GM21786 (cell line): ENCODE measurements around the gene MRPL43.
"Not testable (repeated sequence)": the region's sequence is repeated elsewhere in the genome, so short reads cannot be mapped to it uniquely, and the experiment has no call there.

Experiments
- ATAC-seq: cut with Tn5 transposase; IDR thresholded peaks from one replicate; pipeline ENCODE4 v1.9.1; 2021; ENCODE audit not compliant: unreplicated experiment

Gene MRPL43

DNA sequence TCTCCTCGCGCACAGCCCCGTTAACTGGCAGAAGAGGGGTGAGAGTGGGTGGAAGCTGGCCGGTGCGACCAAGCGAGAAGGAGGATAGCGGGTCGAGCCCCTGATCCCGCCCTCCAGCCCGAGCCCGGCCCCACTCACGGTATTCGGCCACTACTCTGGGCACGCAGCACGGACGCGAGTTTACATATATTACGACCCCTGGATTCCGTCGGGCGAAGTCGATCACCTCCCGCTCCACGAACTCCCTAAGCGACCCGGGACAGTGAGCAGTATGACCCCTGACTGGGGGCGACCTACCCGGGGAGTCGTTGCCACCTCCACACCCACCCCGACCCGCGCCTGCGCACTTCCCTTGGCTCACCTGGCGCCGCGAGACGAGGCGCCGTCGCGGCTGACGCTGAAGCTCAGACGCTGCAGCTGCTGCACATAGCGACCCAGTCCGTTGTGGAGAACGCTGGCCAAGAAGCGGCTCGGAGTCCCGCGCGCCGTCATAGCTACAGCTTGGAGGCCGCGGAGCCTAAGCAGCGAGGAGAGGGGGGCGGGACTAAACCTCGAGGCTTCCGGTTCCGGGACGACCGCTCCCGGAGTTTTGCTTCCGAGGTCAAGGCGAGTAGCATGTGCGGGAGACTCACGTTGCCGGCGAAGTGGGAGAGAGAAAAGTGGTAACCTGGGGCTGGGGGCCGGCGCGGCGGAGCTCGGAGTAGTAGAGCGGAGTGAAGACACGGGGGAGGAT, at the start of gene MRPL43, which contains the start of gene TWNK:
Gene MRPL43, minus strand, starts transcription at position 546 of the 733 bp plus-strand sequence. Its CDS starts 54 bp downstream, at position 492.
Gene TWNK, plus strand, starts transcription at position 592 of the 733 bp plus-strand sequence. CDS start 668 bp downstream, outside the sequence.
- ATAC-seq = peak; percentile 82

DNA sequence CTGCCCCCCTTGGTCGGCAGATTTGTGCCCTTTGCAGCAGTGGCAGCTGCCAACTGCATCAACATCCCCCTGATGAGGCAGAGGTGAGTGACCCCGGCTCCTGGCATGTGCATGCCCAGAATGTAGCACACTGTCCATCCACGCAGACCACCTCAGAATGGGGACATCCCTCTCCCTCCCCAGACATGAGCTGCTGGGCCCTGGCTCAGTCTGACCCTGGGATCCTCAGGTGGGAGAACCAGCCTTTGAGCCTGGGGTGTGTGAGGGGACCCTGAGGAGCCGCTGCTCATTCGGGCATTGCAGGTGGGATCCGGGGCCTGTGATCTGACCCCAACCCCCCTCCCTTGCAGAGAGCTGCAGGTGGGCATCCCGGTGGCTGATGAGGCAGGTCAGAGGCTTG, 49.4 kb upstream of the MRPL43 start:
- ATAC-seq = no peak

DNA sequence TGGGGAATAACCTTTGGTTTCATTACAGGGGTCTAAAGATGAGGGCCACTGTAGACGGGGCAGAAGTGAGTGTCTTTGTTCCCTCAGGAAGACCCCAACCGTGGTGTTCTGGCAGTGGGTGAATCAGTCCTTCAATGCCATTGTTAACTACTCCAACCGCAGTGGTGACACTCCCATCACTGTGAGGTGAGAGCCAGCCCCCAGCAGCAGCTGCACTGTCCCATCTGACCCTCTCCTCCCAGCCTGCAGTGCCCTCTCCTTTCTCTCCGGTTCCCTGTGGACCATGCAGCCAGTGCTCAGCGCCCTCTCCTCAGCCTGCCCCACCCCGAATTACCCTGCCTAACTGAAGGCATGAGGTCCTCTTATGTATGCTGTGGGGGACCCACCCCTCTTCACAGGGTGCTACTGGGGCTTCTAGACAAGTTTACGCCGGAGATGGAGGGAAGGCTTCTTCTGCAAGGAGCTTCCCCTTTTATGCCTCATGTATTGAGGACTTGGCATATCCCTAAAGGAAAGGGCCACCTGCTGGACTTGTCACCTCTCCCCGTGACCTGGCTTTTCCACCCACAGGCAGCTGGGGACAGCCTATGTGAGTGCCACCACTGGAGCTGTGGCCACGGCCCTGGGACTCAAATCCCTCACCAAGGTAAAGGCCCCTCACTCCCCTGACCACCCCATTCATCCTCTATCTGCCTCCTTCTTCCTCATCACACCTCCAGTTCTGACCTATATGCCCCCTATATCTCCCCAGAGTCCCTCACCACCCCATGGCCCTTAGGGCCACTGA, 48.8 kb upstream of the MRPL43 start:
- ATAC-seq = no peak

DNA sequence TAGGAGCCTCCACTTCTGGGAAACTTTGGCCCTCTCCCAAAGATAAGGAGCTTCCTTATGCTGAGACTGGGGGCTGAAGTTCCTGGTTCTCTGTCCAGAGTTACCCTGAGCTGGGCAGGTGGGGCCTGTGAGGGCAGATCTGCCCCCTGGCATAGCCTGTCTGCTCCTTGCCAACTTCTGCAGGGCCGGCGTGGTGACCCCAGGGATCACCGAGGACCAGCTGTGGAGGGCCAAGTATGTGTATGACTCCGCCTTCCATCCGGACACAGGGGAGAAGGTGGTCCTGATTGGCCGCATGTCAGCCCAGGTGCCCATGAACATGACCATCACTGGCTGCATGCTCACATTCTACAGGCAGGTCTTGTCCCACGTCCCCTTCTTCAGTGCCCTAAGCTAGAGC, 48.0 kb upstream of the MRPL43 start:
- ATAC-seq = no peak

DNA sequence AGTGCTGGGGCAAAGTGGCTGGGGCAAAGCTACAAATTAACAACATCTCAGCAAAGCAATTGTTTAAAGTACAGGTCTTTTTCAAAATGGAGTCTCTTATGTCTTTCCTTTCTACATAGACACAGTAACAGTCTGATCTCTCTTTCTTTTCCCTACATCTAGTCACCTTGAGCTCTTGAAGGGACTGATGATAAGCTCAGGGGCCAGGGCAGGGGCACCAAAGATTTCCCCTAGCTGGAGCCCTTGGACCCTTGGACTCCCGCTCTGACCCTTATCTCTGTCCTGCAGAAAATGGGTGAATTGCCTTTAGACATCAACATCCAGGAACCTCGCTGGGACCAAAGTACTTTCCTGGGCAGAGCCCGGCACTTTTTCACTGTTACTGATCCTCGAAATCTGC, 47.1 kb upstream of the MRPL43 start:
- ATAC-seq = not testable (repeated sequence)

DNA sequence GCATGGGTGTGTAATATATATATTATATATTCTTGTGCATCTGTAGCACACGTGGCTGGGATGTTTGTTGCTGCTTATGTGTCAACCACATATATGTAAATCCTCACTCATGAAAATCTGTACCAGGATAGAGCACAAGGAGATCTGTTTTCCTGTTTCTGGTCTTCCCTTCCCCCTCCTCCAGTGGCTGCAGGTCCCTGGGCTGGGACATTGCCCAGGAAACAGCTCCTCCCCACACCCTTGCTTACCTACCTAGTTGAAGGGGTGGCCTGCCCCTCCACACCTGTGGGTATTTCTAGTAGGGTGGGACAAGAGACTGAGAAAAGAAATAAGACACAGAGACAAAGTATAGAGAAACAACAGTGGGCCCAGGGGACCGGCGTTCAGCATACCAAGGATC, 46.0 kb upstream of the MRPL43 start:
- ATAC-seq = no peak

DNA sequence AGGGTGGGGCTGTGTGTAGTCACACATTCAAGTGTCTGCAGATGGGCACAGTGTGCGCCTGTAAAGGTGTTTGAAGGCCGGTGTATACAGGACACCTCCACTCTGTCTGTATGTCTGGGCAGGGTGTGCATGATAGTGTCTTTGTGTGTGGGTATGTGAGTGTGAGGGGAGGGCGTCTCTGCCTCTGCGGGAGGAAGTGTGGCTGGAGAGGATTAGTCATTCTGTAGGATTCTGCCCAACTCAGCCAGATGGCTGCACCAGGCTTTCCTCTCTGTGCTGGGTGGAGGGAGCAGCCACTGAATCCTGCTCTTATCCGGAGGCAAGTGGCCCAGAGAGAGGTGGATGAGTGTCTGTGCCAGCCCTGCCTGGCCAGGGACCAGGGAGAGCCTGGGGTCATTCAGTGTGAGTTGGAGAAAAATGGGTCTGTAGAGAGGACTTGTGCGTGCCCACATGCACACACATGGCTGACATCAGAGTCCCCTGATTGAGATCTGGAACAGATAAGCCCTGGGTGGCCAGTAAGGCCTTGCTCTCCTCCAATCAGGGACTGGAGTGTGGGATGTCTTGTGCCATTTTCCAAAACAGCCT, 45.4 kb upstream of the MRPL43 start:
- ATAC-seq = no peak

DNA sequence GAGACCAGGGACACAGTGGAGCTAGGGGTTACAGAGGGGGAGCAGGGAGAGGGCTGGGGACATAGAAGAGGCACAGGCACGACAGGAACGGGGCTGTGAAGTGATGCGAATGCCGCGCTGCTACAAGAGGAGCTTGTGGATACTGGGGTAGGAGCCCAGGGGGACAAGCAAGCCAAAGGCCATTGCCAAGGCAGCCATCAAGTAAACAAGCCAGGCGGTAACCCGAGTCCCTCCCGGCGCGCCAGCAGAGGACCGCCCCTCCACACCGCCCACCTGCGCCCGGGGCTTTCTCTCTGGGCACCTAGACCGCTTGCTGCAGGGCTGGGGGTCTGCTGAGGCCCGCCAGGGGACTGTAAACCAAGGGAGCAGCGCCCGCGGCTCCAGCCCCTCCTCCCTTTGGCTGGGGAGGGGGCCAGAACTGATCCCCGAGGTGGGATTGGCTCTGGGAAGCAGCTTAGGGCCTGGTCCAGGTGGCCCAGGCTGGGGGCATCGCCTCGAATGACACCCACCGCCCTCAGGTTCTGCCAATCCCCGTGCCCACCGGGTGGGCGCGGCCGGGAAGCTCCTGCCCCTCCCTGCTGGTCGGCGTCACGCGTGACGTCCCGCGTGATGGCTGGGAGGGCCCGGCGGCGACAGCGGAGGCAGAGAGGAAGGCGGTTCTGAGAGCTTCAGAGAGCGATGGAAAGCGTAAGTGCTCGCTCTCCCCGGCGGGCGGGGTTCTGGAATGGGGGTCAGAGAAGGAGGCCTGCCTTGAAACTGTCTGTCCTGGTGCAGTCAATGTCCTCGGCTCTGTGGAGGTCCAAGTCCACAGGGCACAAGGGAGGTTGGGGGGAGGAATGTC, 44.7 kb upstream of the MRPL43 start:
- no peak for ATAC-seq

DNA sequence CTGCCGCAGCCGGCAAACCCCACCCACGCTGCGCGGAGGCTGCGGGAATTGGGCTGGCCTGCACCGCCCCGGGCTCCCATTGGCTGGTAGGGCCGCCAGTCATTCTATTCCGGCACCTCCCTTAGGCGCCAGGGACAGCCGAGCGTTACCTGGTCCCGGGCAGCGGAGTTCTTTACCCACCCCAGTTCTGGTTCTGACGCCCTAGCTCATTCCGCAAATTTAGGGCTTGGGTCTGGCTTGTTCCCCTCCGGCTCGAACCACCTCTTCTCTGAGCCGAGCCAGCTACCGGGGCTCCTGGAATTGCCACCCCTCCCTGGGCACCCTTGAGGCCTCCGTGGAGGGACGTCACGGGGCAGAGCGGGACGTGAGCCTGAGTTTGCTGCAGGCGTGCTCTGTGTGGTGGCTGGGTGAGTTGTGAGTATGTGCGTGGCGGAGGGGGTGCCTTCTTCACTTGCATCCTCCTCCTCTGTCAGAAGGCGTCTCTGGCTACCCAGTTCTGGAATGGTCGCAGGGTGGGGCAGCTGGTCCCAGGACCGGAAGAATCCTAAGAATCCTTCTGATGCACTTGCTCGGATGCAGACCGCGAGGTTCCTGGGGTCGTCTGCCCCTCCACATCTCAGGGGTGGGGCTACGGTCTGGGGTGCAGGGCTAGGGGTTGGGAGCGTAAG, 44.0 kb upstream of the MRPL43 start, which contains the start of the genes PDZD7 and SFXN3:
Gene PDZD7, minus strand, starts transcription at position 2 of the 668 bp plus-strand sequence. CDS start 910 bp downstream, outside the sequence.
Gene SFXN3, plus strand, starts transcription at position 107 of the 668 bp plus-strand sequence. CDS start 3,461 bp downstream, outside the sequence.
- ATAC-seq = peak; percentile 86

DNA sequence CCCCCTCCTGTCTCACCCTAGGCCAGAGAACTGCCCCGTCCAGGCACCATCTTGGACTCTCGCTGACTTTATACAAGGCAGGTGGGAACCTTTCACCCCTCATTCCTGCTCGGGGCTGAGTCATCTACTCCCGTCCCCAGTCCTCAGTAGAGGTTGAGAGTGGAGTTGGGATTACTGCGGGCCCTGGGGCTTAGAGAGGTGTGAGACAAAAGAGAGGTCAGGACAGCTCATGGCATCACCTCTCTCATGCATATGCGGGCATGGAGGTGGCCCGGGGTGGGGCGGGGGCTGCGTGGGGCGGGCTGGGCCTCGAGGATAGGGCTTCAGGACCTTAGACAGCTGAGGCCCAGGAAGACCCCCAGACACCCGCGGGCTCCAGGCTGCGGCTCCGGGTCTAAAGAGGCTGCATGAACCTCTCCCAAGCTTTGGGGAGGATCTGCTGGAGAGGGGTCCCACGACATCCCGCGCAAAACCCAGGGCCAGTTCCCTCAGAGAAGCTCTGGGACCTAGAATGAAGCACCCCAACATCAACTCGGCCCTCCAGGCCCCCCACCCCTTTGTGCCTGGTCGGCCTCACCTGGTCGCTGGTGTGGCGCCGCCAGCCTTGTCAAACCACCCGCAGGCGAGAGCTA, 43.3 kb upstream of the MRPL43 start:
- no peak for ATAC-seq

DNA sequence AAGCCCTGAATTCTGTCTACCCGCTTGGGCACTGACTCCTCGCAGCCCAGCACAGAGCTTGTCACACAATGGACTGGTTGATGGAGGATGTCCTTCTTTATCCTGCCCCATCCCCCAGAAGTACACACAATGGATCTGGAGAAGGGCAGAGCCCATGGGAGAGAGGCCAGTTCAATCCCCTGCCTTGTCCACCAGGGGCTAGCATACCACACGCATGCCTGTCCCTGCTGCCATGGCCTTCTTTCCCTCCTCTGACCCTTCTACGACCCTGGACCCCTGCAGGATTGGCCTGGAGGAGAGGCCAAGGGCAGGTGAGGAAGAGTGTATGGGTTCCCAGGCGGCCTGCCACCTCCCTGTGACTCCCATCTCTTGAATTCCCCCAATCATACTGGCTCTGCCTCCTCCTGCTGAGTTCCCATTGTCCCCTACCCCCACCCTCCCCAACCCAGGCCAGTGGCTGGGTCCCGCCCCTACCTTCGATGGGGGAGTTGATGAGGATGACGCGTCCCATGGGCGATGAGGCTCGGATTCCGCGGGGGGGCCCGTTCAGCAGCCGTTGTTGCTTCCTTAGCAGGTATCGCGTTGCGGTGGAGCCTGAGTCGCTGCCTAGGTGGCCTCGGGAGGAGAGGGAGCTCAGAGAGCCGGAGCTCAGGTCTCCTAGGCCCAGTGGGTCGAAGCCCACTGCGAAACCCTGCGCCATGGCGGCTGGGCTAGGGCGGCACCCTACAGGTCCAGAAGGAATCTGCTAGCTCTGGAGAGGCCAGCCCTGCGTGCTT, 42.4 kb upstream of the MRPL43 start:
- no peak for ATAC-seq

DNA sequence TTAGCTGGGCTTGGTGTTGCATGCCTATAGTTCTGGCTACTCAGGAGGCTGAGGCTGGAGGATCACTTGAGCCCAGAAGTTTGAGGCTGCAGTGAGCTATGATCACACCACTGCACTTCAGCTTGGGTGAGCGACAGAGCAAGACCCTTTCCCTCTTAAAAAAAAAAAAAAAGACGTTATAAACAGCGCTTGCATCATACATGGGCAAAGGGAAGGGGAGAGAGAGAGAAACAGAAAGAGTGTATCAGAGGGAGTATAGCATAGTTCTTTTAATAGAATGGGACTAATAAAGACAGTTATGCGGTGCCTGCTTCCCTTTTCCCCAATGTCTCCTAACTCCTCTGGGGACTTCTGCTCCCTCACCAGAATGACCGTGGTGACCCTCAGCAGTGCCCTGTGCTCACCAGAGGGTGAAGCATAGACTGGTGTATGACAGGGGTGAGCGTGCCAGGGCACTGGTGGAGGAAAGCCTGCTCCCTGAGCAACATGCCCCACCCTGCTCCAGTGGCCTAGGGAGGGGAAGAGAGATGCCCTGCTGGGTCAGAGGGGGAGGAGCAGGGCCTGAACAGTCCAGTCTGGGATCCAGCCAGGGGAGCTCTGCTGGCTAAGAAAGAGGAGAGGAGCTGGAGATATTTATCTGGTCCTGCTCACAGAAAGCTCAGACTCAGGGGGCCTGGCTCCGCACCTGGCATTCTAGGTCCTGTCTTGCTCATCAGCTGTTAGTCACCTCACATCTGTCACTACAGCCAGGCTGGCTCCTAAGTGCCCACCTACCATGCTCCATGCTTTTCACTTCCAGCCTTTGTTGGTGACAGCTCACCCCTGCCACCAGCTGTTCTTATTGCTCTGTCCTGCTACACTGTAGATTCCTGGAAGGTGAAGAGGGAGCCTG, 41.4 kb upstream of the MRPL43 start:
- no peak for ATAC-seq

DNA sequence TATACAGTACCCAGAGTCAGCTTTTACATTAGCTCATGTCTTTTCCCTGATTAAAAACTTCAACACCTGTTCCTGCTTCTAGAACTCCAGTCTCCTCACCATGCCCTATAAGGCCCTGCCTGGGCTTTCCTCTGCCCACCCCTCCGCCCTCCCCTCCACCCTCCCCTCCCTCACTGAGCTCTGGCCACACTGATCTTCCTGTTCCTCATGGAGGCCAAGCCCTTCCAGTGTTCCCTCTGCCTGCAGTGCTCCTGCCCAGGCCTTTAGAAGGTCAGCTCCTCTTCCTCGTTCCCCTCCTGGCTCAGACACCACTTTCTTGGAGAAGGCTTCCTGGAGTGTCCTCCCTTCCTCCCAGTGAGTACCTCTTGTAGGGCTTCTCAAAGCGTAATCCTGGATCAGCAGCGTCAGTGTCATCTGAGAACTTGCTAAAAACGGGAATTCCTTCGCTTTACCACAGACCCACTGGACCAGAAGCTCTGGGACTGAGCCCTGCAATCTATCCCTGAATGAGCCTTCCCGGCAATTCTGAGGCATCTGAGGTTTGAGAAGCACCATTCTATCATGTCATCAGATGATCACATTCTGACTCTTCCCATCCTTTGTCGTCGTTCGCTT, 39.9 kb upstream of the MRPL43 start:
- ATAC-seq = no peak

DNA sequence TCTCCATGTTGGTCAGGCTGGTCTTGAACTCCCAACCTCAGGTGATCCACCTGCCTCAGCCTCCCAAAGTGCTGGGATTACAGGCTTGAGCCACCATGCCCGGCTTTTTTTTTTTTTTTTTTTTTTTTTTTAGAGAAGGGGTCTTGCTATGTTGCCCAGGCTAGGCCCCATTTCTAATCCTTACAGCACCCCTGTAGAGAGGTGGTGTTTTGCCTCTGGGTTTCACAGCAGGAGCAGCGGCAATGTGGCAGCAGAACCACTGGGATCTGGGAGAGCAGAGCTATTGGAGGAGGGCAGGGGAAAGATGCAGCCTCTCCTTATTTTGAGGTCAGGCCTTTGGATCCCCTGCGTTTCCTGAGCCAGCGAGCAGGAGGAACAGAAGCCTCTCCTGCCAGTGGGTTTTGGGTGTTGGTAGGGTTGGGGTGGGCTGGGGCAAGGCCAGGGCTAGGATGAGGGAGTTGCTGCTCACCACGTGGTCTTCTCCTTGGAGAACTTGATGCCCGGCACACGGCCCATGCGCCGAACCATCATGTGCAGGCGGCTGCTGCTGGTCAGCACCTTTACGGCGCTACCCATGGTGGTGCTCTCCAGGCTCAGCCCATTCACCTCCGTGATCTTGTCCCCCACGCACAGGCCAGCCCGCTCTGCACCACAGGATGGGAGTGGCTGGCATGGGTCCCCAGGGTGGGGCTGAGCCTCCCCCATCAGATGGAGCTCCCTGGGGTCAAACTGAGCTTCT, 35.8 kb upstream of the MRPL43 start:
- no peak for ATAC-seq

DNA sequence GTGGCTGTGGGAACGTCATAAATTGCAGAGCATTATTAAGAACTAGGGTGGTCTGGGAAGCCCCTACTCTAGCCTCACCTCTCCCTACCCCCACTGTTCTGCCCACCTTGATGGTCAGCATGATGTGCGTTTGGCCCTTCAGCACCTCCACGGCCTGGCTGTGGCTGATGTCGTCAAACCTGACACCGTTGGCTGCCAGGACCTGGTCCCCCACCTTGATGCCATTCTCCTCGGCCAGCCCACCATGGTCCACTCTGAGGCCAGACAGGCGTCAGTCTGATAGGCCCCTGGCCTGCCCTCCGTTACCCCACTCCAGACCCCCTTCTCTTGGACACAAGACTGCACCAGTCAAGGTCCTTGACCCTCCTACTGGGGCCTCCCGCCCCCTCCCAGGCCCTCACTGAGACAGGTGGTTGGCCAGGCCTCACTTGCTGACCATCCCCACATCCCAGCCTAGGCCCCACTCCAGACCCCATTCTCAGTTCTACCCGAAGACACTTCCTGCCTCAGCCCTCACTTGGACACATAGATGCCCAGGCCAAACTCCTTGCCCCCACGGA, 34.5 kb upstream of the MRPL43 start:
- no peak for ATAC-seq

DNA sequence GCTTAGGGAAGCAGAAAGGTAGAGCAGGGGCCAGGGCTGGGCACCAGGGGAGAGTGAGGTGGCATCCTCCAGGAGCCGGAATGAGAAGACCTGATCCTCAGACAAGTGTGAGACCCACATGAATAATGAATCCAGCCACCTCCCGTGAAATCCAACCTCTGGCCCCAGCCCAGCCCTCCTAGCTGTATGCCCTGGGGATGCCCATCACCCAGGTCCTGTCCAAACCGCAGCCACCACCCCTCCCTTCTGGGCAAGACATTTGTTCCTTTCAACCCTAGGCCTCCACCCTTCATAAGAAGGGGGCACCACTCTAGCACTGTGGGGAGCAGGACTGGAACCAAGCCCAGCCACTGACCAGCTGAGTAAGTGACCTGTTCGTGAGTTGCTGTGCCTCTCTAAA, 33.9 kb upstream of the MRPL43 start:
- ATAC-seq = no peak
